CD4-positive, alpha-beta T cell (primary cell): ENCODE data around the gene KLC3. TPM values are rescaled to one million over a fixed set of nuclear protein-coding genes. Genes with fewer than 3 reads are reported as not detected.

Source experiments
- ATAC-seq: fragments of 200-7000 bp; cut with Tn5 transposase; one replicate; pipeline ENCODE4 v1.10.0; 2022; ENCODE audit warnings: mild to moderate bottlenecking; ENCODE audit not compliant: poor library complexity
- CTCF ChIA-PET: fragments of 350-600 bp; sonication (Branson Sonifier 250); formaldehyde crosslinking; loops from one replicate; lab custom pipeline; 2021; ENCODE audit warnings: antibody characterized with exemption, inconsistent platforms; lab: Charles Lee
- POLR2A ChIA-PET: fragments of 350-600 bp; sonication (Branson Sonifier 250); formaldehyde crosslinking; loops from one replicate; lab custom pipeline; 2021; ENCODE audit warnings: antibody characterized with exemption, inconsistent platforms; lab: Charles Lee
- DNase-seq, 14 experiments: peaks; one replicate each; pipeline ENCODE4 v3.0.0-alpha.2; 2013 to 2020; ENCODE audit warnings: mixed read lengths in 2 of 14
- H3K27ac ChIP-seq, 2 donors: one replicate each; pipeline versions ENCODE4 v1.5.1 to v1.7.0; 2013; ENCODE audit warnings: low read length in 2 of 2, low read depth in 1 of 2, mild to moderate bottlenecking in 1 of 2
- H3K27me3 ChIP-seq, 2 experiments: 1 replicate in 1 of 2; 2 replicates in 1 of 2; pipeline versions ENCODE4 v1.6.1 to v1.7.0; 2013; ENCODE audit warnings: low read length in 2 of 2, control low read depth in 1 of 2, mild to moderate bottlenecking in 1 of 2, moderate library complexity in 1 of 2; ENCODE audit not compliant: insufficient read depth in 2 of 2, control insufficient read depth in 1 of 2
- H3K36me3 ChIP-seq: one replicate; pipeline ENCODE4 v1.6.1; 2013; ENCODE audit warnings: low read length, control low read depth; ENCODE audit not compliant: insufficient read depth
- H3K4me1 ChIP-seq: one replicate; pipeline ENCODE4 v1.6.1; 2013; ENCODE audit warnings: low read length, control low read depth; ENCODE audit not compliant: insufficient read depth
- H3K4me3 ChIP-seq: one replicate; pipeline ENCODE4 v1.5.1; 2013; ENCODE audit warnings: mild to moderate bottlenecking, low read length, moderate library complexity
- H3K9me3 ChIP-seq, 2 experiments: 1 replicate in 1 of 2; 2 replicates in 1 of 2; pipeline versions ENCODE4 v1.6.1 to v1.7.0; 2013; ENCODE audit warnings: low read length in 2 of 2, mild to moderate bottlenecking in 2 of 2, control low read depth in 1 of 2, moderate library complexity in 1 of 2; ENCODE audit not compliant: control insufficient read depth in 1 of 2, insufficient read depth in 1 of 2
- H3K27ac Mint-ChIP-seq: one replicate; pipeline ENCODE4 v1.8.0; 2020; ENCODE audit warnings: mixed read lengths
- H3K27me3 Mint-ChIP-seq: one replicate; pipeline ENCODE4 v1.8.0; 2021; ENCODE audit warnings: mixed read lengths
- H3K36me3 Mint-ChIP-seq: one replicate; pipeline ENCODE4 v1.8.0; 2021; ENCODE audit warnings: low read depth, mixed read lengths
- H3K4me1 Mint-ChIP-seq: one replicate; pipeline ENCODE4 v1.8.0; 2021; ENCODE audit warnings: low read depth, mixed read lengths
- H3K4me3 Mint-ChIP-seq: one replicate; pipeline ENCODE4 v1.8.0; 2020; ENCODE audit warnings: mild to moderate bottlenecking, mixed read lengths
- H3K9me3 Mint-ChIP-seq: one replicate; pipeline ENCODE4 v1.8.0; 2020; ENCODE audit warnings: mixed read lengths
- CTCF ChIP-seq: fragments of 200-600 bp; IDR thresholded peaks from one replicate; pipeline ENCODE4 v1.8.0; 2022; ENCODE audit warnings: antibody characterized with exemption, mild to moderate bottlenecking
- intact Hi-C, 2 experiments: fragments of 100-400 bp; cut with DNase I in 1 of 2; cut with micrococcal nuclease in 1 of 2; formaldehyde crosslinking; loops; one replicate each; pipeline versions ENCODE4 v1.15.1 to v1.9.0; 2023 to 2025; cut with DNase I, micrococcal nuclease
- total RNA-seq, 174 experiments: library from RNA in 2 of 174; stranded (reverse) in 2 of 174; gene quantifications; one replicate each; pipeline ENCODE4 v1.2.3 and lab custom pipeline; 2021 to 2026

The KLC3 gene
- total RNA-seq, 2 experiments from 2014 or later = not detected

DNA sequence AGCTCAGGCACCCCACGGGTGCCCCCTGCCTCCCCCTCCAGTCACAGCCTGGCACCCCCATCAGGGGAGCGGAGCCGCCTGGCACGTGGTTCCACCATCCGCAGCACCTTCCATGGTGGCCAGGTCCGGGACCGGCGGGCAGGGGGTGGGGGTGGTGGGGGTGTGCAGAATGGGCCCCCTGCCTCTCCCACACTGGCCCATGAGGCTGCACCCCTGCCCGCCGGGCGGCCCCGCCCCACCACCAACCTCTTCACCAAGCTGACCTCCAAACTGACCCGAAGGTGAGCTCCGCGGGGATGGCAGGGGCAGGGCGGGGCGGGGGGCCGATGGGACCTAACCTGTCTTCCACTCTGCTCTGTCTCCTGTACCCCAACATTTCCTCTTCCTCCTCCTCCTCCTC, 42.9 kb upstream of the KLC3 start:
- Histone ChIP-seq H3K36me3 (peaks cover 24% of the 10 kb centered on the region), H3K4me1 (no peaks in the 10 kb centered on the region), H3K9me3 (peaks cover 0 to 3% of the 10 kb centered on the region in 2 experiments), H3K27me3 (no peaks in the 10 kb centered on the region), H3K27ac (no peak overlapping the region), H3K4me3 (no peak overlapping the region)
- Mint-ChIP-seq H3K27ac (no peak overlapping the region), H3K36me3 (peaks cover 68% of the 10 kb centered on the region), H3K9me3 (no peaks in the 10 kb centered on the region), H3K4me3 (no peak overlapping the region), H3K4me1 (no peaks in the 10 kb centered on the region), H3K27me3 (no peaks in the 10 kb centered on the region)
- DNase-seq (no peak), ATAC-seq (no peak)
- TF ChIP-seq CTCF = no peak
- POLR2A ChIA-PET = no interaction called here
- CTCF ChIA-PET = no interaction called here
- intact Hi-C loops = no loop called here

GRCh38 chr19:45298264-45298663, 42.3 kb upstream of the KLC3 start:
- H3K4me1 Mint-ChIP-seq = no peaks in the 10 kb centered on the region
- no peak for ATAC-seq
- Histone ChIP-seq H3K9me3 (no peaks in the 10 kb centered on the region), H3K4me1 (no peaks in the 10 kb centered on the region), H3K27me3 (no peaks in the 10 kb centered on the region), H3K36me3 (peaks cover 24% of the 10 kb centered on the region), H3K27ac (no peak overlapping the region), H3K4me3 (no peak overlapping the region)
- CTCF ChIA-PET = no interaction called here
- H3K27me3 Mint-ChIP-seq = no peaks in the 10 kb centered on the region
- peaks cover 63% of the 10 kb centered on the region for H3K36me3 Mint-ChIP-seq
- H3K4me3 Mint-ChIP-seq = no peak overlapping the region
- no peak overlapping the region for H3K27ac Mint-ChIP-seq
- no peaks in the 10 kb centered on the region for H3K9me3 Mint-ChIP-seq
- intact Hi-C loops = no loop called here
- DNase-seq = no peak
- POLR2A ChIA-PET = no interaction called here
- no peak for TF ChIP-seq CTCF

- Histone ChIP-seq H3K36me3 (peaks cover 16% of the 10 kb centered on the region), H3K27me3 (no peaks in the 10 kb centered on the region), H3K4me1 (no peaks in the 10 kb centered on the region), H3K27ac (no peak overlapping the region), H3K9me3 (no peaks in the 10 kb centered on the region), H3K4me3 (no peak overlapping the region)
- ChIA-PET POLR2A (no interaction called here), CTCF (no interaction called here)
- no peak for TF ChIP-seq CTCF
- ATAC-seq (no peak), DNase-seq (no peak)
- Mint-ChIP-seq H3K27ac (no peak overlapping the region), H3K27me3 (no peaks in the 10 kb centered on the region), H3K9me3 (no peaks in the 10 kb centered on the region), H3K36me3 (peaks cover 53% of the 10 kb centered on the region), H3K4me1 (no peaks in the 10 kb centered on the region), H3K4me3 (no peak overlapping the region)
- intact Hi-C loops = no loop called here
Observed at GRCh38 chr19:45299719-45300118, 40.8 kb upstream of the KLC3 start.
